Activated CD4-positive, CD25-positive, alpha-beta regulatory T cell treated with anti-CD3 and anti-CD28 coated beads, Interleukin-2, amount 50 U/mL, for 24 hours (primary cell): ENCODE data around the gene AKT2.
"Not testable (repeated sequence)": the region's sequence is repeated elsewhere in the genome, so short reads cannot be mapped to it uniquely, and the experiment has no call there.

Experiments used
- ATAC-seq, 2 donors: fragments of 150-1000 bp; cut with Tn5 transposase; one replicate each; pipeline ENCODE4 v1.10.0; 2021; ENCODE audit warnings: mild to moderate bottlenecking in 1 of 2, moderate library complexity in 1 of 2

Gene AKT2

DNA sequence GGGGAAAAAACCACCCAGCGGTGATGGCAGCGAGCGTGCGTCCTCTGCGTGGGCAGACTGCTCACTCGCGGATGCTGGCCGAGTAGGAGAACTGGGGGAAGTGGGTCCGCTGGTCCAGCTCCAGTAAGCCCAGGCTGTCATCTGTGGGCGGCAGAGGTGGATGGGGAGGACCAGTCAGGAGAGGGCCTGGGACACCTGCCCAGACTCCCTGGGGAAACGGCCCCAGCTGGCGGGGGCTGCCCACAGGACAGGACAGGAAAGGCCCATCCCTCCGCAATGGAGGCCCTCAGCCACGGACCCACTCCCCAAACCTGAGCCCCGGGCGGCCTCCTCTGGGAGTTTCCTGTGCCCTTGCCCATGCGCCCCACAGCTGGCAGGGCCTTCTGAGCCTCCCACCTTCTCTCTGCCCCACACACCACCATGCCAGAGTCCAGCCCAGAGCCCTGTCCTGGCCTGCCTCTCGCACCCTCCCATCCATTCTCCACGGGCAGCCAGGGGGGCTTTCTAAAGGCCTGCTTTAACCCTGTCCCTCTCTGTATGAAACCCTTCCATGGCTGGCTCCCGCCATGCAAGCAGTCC, 51.2 kb downstream of the AKT2 start:
- ATAC-seq = no peak

DNA sequence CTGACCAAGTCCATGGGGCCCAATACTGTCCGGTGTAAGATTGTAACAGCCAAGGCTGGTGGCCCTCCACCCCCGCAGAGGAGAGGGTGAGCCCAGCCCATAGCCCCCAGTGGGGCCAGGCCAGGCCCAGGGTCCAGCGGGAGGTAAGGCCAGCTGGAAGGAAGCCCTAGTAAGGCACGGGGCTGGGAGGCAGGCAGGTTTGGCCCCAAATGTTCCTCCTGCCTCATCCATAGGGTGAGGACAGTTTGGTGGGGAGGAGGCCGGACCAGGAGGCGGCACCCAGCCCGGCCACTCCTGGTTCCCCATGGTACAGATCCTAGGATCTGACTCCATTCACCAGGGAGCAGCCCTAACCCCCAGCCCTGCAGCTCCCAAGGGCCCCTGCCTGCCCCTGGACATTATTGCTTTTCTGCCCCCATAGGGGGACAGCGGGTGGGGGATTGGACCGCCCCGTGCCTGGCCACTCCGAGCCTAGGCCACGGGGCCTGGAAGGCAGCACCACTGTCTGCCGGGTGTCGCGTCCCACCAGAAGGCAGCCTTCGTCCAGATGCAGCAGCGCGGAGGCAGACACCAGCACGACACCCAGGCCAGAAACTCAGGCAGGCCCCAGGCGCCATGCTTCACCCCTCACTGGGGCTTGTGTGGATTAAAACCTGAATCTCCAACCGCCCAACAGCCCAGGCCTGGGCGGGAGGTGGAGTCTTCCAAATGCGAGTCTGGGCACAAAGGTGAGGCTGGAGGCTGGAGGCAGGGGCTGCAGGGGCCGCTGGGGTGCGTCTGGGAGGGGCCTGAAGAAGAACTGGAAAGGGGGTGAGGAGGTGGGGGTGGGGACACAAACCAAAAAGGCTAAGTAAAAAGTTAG, 52.0 kb downstream of the AKT2 start:
- no peak for ATAC-seq

- no peak for ATAC-seq
Measured at GRCh38 chr19:40232479-40232878, 52.7 kb downstream of the AKT2 start.

- ATAC-seq = no peak
Measured at GRCh38 chr19:40231544-40232424, 53.4 kb downstream of the AKT2 start.

DNA sequence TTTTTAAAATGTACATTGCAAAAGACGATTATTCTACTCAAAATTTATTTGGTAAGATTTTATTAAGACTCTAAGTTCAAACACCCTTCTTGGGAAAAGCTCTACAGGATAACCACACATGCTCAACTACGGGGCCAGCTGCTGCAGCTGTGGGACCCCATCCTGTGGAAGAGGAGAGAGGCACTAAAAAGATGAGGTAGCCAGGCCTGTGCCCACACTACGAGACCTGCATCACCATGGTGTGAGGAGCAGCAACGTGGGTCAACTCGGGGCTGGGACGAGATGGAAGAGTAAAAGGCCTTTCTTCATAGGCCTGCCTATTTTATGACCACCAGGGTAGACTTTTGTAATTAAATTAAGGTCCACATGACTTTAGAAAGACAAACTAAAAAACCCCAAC, 54.1 kb downstream of the AKT2 start:
- no peak for ATAC-seq

DNA sequence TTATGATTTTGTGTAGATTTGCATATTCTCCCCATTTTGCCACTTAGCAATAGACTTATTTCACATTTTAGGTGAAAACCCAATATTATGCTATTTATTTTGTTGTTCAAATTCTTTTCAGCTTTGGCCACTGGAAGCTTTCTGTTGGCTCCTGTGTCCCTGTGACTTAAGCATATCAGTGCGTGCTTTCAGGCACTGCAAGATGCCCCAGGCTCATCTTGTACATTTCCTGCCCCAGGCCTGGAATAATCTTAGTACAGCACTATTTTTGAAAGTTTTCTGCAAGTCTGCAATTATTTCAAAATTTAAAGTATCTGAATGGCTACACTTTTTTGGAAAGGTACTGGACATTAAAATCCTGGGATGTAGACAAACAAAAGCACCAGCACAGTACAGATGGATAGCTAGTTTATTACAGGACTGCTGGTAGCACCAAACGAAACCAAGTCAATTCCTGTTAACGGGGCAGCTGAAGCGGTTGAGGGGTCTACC, 55.2 kb downstream of the AKT2 start:
- no peak for ATAC-seq

DNA sequence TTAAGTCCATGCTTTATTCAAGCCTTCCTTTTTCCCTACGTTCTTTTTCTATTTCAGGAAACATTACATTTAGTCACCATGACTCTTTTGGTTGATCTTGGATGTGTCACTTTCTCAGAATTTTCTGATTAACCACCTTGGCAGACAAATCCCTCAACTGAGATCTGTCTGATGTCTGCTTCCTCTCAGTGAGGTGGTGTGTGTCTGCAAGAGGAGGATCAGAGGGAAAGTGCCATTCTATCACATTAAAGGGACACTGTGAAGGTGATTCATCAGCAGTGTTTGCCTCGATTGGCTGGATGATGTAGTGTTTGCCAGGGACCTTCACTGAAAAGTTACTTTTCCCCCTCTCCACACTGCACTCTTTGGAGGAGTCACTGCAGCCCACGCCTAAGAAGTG, 55.7 kb downstream of the AKT2 start:
- ATAC-seq = peak; percentile 92 to 94

DNA sequence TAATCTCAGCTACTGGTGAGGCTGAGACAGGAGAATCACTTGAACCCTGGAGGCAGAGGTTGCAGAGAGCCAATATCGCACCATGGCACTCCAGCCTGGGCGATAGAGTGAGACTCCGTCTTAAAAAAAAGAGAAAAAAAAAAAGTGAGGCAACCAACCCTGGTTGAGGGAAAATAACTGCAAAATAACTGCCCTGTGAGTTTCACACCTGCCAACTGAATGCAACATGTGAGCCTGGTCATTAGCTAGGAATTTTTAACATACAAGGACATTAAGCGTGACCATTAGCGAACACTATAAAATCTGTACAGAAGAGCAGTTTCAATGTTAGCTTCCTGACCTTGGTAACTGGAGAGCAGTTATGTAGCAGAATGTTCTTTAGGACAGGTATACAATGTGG, 56.3 kb downstream of the AKT2 start:
- no peak for ATAC-seq

DNA sequence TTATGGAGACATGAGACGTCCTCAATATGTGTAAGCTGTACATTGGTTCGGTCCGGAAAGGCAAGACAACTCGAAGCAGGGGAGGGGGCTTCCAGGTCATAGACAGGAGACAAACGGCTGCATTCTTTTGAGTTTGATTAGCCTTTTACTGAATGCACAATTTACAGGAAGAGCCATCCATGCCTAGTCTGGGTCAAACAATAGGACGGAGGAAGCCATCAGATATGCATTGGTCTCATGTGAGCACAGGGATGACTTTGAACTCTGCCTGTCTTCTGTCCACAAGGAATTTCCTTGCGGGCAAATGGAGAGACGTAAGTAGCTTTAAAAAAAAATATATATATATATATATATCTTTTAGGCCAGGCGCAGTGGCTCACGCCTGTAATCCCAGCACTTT, 56.8 kb downstream of the AKT2 start:
- ATAC-seq = no peak

GRCh38 chr19:40225440-40226305, 59.5 kb downstream of the AKT2 start:
- no peak for ATAC-seq

GRCh38 chr19:40224342-40225150, 60.6 kb downstream of the AKT2 start:
- ATAC-seq = no peak

DNA sequence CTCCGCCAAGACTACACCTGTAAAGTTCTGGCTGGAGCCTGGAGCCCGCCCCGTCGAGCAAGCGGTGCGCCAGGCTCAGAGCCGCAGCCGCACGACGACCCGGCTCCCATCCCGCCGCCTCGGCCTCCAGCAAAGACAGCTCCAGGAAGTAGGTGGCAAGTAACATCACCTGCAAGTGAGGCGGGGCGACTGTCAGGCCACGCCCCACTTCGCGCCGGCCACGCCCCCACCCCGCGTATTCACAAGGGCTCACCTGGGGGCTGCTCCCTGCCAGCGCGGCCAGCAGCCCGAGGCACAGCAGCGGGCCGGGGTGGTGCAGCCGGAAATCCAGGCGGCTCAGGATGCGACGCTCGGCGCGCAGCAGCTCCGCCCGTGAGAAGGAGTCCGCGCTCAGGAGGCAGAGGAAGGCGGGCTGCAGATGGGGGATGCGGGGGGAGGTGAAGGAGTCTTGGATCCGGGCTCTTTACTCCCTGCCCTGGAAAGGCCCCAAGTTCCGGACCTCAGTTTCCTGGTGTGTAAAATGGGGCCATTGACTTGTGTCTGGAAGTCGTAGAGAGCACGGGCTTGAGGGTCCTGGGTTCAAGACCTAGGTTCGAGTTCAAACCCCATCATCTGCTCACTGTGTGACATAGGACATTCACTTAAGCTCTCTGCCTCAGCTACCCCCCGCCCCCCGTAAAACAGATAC, 61.9 kb downstream of the AKT2 start:
- ATAC-seq = no peak

DNA sequence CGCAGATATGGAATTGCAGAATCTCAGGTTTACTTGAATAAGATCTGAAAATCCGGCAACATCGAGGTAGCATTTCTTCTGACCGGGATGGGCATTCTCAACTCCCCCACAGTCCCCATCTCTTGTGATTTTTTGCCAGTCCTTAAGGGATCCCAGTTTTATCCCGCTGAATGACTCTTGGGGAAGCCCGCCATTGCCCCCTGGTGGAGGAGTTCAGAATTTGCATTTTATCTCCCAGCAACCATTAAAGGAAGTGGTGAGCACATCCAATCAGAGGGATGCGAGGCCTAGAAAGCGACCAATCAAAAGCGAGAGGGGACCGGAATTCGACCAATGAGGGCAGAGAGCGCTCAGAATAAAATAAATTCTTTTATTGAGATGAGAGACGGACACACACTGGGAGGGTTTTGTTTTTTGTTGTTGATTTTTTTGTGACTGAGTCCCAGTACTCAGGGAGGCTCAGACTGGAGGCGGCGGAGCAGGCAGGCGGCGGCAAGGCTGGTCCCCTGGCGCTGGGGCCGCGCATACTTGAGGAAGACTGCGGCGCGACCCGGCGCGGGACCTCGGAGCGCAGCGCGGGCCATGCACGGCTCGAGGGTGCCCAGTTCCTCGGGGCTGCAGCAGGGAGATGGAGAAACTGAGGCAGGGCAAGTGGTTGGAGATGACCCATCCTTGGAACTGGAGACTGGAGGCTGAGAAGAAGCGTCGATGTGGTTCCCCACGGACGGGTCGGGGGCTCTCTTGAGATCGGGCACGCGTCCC, 63.1 kb downstream of the AKT2 start:
- ATAC-seq = peak; percentile 81 to 89

DNA sequence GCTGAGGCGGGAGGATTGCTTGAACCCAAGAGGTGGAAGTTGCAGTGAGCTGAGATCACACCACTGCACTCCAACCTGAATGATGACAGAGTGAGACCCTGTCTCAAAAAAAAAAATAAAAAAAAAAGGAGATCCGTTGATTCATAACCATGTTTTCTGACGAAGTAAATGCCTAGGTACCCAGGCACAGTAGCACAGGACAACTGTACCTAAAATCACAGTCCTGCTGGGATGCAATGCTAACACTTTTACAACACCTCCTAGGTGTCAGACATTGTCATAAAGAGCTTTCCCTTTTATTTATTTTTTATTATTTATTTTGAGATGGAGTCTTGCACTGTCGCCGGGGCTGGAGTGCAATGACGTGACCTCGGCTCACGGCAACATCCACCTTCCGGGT, 64.5 kb downstream of the AKT2 start:
- no peak for ATAC-seq

DNA sequence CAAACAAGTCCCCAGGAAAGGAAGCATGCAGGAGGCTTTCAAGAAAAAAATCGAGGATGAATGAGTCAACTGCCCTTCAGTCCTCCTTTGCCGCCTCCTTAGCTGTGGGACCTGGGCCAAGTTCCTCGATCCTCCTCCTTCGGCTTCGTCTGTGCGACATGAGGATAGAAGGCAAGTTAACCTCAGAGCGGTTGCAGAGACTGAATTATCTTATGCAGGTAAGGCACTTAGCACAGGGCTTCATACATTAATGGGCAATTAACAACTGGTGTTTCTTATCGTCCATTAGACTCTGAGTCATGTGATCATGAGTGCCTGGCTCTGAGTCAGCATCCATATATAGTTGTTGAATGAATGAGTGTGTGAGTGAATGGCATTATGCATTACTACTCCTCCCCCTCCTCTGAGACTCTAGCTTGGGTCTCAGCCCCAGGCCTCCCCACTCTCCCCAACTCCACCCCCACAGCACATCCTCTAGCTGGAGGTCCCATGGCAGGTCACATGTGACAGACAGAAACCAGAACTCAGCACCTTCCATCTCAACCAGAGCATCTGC, 65.3 kb downstream of the AKT2 start:
- peak; percentile 44 to 55 for ATAC-seq

DNA sequence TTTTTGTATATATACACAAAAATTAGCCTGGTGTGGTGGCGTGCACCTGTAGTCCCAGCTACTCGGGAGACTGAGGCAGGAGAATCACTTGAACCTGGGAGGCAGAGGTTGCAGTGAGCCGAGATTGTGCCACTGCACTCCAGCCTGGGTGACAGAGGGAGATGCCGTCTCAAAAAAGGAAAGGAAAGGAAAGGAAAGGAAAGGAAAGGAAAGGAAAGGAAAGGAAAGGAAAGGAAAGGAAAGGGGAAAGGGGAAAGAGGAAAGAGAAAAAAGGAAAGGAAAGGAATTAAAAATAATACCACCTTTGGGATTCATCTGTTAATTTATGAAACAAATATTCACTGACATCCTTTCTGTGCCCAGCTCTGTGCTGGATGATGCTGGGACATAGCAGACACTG, 66.1 kb downstream of the AKT2 start:
- not testable (repeated sequence) for ATAC-seq

DNA sequence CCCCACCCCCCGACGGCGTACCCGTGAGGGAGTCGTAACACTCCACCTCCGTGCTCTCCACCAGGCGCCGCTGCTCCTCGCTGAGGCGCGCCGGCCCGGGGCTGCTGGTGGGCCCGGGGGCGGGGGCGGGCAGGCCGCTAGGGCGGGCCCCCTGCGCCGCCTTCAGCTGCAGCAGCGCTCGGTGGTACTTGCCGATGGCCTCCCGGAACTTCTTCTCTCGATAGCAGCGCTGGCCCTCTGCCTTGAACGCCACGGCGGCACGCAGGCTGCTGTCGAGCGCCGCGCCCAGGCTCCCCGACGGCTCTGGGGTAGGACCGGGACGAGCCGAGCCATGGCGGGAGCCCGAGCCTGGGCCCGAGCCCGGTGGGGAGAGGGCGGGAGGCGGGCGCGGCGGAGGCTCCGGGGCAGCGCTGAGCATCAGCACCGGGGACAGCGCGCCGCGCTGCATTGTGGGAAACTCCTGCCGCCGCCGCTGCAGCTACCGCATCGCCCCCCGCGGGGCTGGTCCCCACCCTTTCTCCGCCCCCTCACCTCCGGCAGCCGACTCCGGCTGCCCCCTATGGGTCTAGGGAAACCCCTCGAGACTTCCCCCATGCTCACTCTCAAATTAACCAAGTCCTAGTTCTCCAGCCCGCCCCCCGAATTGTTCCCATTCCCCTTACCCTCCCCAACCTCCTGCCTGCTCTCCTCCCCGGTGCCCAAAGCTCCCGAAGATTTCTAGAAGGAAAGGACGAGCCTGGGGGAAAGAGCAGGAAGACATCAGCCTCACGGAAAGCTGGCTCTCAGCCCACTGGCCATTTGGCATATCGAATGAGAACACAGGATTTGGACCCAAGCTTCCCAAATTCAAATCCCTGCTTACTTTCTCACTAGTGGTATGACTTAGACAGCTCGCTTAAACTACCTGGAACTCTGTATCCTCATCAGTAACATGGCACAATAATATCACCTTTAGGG, 66.9 kb downstream of the AKT2 start, which contains the start of gene TTC9B:
TTC9B (minus strand) TSS at position 451 of the 957 bp plus-strand sequence; CDS start at position 448, 3 bp downstream.
- ATAC-seq = peak; percentile 27 to 35
